A549 (cell line): ENCODE measurements around the gene EHD2.

ENCODE experiments used
- CEBPB ChIP-seq, 2 experiments: fragments of >200 bp in 1 of 2; sonication (Bioruptor Twin) in 1 of 2; formaldehyde crosslinking in 1 of 2; IDR thresholded peaks; 2 replicates each; pipeline ENCODE4 v1.6.1; 2012 to 2016
- JUN ChIP-seq, 2 experiments: fragments of >200 bp; sonication (Bioruptor Twin); formaldehyde crosslinking; IDR thresholded peaks; 2 replicates in 1 of 2; 3 replicates in 1 of 2; pipeline ENCODE4 v1.6.1; 2016 to 2017
- MAFK ChIP-seq: fragments of 450-650 bp; IDR thresholded peaks from 2 replicates; pipeline ENCODE4 v1.6.1; 2014; ENCODE audit not compliant: partially characterized antibody
- POLR2A ChIP-seq: IDR thresholded peaks from 2 replicates; pipeline ENCODE4 v1.6.1; 2012; ENCODE audit warnings: mild to moderate bottlenecking, low read length
- REST ChIP-seq: fragments of 200-600 bp; sonication (generic); IDR thresholded peaks from 2 replicates; pipeline ENCODE4 v1.6.1; 2016; ENCODE audit warnings: antibody characterized with exemption, mild to moderate bottlenecking, moderate library complexity
- USF2 ChIP-seq: fragments of 450-650 bp; IDR thresholded peaks from 2 replicates; pipeline ENCODE4 v1.6.1; 2014; ENCODE audit warnings: antibody characterized with exemption
- ZC3H11A ChIP-seq: fragments of 450-650 bp; IDR thresholded peaks from 2 replicates; pipeline ENCODE4 v1.6.1; 2014; ENCODE audit warnings: antibody characterized with exemption, mild to moderate bottlenecking

GRCh38 chr19:47776568-47776967 lies 63.3 kb downstream of the EHD2 start:
- TF ChIP-seq REST (no peak), MAFK (no peak), POLR2A (no peak), JUN (IDR thresholded peaks at IDR 0.05) (no peak), CEBPB (IDR thresholded peaks at IDR 0.05) (no peak), ZC3H11A (no peak), USF2 (no peak)
